Endothelial cell of umbilical vein (primary cell): ENCODE data around the gene ZNF585A. TPM values are rescaled to one million over a fixed set of nuclear protein-coding genes. Genes with fewer than 3 reads are reported as not detected.
"Not testable (repeated sequence)": the region's sequence is repeated elsewhere in the genome, so short reads cannot be mapped to it uniquely, and the experiment has no call there.

Source experiments
- BruUV-seq: library from RNA; stranded (reverse); fragments of 400-500 nt; replicated peaks from 2 replicates; lab custom pipeline; 2021; lab: Mats Ljungman, UMichigan
- CTCF ChIA-PET: fragments of 300-600, 350-600 bp; sonication (Branson Sonifier 250); formaldehyde crosslinking; loops from one replicate; lab custom pipeline; 2021; ENCODE audit warnings: antibody characterized with exemption, inconsistent platforms; lab: Charles Lee
- POLR2A ChIA-PET: fragments of 300-600, 350-600 bp; sonication (Branson Sonifier 250); formaldehyde crosslinking; loops from one replicate; lab custom pipeline; 2021; ENCODE audit warnings: antibody characterized with exemption, inconsistent platforms; lab: Charles Lee
- DNase-seq: peaks from one replicate; pipeline ENCODE4 v3.0.0-alpha.2; 2011; ENCODE audit warnings: low read depth, low spot score
- FAIRE-seq: peaks from 2 replicates; lab custom pipeline; 2011; peaks lifted over from hg19 to GRCh38; lab: Jason Lieb, UNC
- H2AFZ ChIP-seq: 2 replicates; pipeline ENCODE4 v1.6.0; 2012; ENCODE audit warnings: low read depth, low read length, control low read depth, inconsistent platforms
- H3K27ac ChIP-seq: 2 replicates; pipeline ENCODE4 v1.5.1; 2011; ENCODE audit warnings: low read depth, mild to moderate bottlenecking, control low read depth, low read length, moderate library complexity; ENCODE audit not compliant: insufficient read depth
- H3K27me3 ChIP-seq, 2 experiments: 2 replicates each; pipeline versions ENCODE4 v1.6.0 to v1.6.1; 2011; ENCODE audit warnings: low read length in 2 of 2, mixed read lengths in 1 of 2; ENCODE audit not compliant: control insufficient read depth in 2 of 2, insufficient read depth in 2 of 2
- H3K36me3 ChIP-seq, 2 experiments: 2 replicates in 1 of 2; 3 replicates in 1 of 2; pipeline ENCODE4 v1.5.1; 2011; ENCODE audit warnings: low read length in 2 of 2, mild to moderate bottlenecking in 1 of 2, moderate library complexity in 1 of 2; ENCODE audit not compliant: control insufficient read depth in 2 of 2, insufficient read depth in 2 of 2; ENCODE audit errors: extremely low read depth in 1 of 2
- H3K4me1 ChIP-seq: 3 replicates; pipeline ENCODE4 v1.5.1; 2011; ENCODE audit warnings: mild to moderate bottlenecking, low read length; ENCODE audit not compliant: control insufficient read depth, insufficient read depth; ENCODE audit errors: extremely low read depth
- H3K4me2 ChIP-seq: 2 replicates; pipeline ENCODE4 v1.6.1; 2011; ENCODE audit warnings: low read length, control low read depth, mixed read lengths; ENCODE audit not compliant: insufficient read depth
- H3K4me3 ChIP-seq, 3 experiments: fragments of 200-600 bp in 1 of 3; sonication (generic), shearing (Covaris generic) in 1 of 3; replicated peaks in 1 of 3; 2 replicates each; pipeline ENCODE4 v1.5.1; 2011 to 2016; ENCODE audit warnings: control low read depth in 3 of 3, low read length in 3 of 3, mild to moderate bottlenecking in 2 of 3, inconsistent platforms in 1 of 3, low read depth in 1 of 3, moderate library complexity in 1 of 3; ENCODE audit not compliant: insufficient read depth in 1 of 3
- H3K79me2 ChIP-seq: 2 replicates; pipeline ENCODE4 v1.6.0; 2012; ENCODE audit warnings: low read length, inconsistent platforms; ENCODE audit not compliant: control insufficient read depth, insufficient read depth
- H3K9ac ChIP-seq: replicated peaks from 2 replicates; pipeline ENCODE3; 2011; ENCODE audit warnings: low read length, control low read depth; ENCODE audit not compliant: insufficient read depth; ENCODE audit errors: extremely low read depth
- H3K9me1 ChIP-seq: replicated peaks from 3 replicates; pipeline ENCODE4 v1.6.0; 2011; ENCODE audit warnings: mild to moderate bottlenecking, low read length; ENCODE audit not compliant: control insufficient read depth, insufficient read depth; ENCODE audit errors: extremely low read depth
- H3K9me3 ChIP-seq: replicated peaks from 2 replicates; pipeline ENCODE4 v1.5.1; 2012; ENCODE audit warnings: low read length, inconsistent platforms; ENCODE audit not compliant: control insufficient read depth, insufficient read depth
- H4K20me1 ChIP-seq: replicated peaks from 2 replicates; pipeline ENCODE3; 2011; ENCODE audit warnings: mild to moderate bottlenecking, low read length; ENCODE audit not compliant: control insufficient read depth, insufficient read depth; ENCODE audit errors: extremely low read depth
- EZH2 ChIP-seq: IDR thresholded peaks from 2 replicates; pipeline ENCODE4 v1.6.1; 2012; ENCODE audit warnings: borderline replicate concordance, low read depth, mild to moderate bottlenecking, moderate library complexity, low read length, inconsistent platforms; ENCODE audit not compliant: severe bottlenecking
- JUN ChIP-seq: IDR thresholded peaks from 2 replicates; pipeline ENCODE4 v1.6.1; 2011; ENCODE audit warnings: borderline replicate concordance, low read depth; ENCODE audit not compliant: insufficient read length, insufficient read depth
- MYC ChIP-seq: IDR thresholded peaks from one replicate; pipeline ENCODE4 v1.6.1; 2011; ENCODE audit warnings: mild to moderate bottlenecking, low read depth, low read length
- POLR2A ChIP-seq: IDR thresholded peaks from 2 replicates; pipeline ENCODE4 v1.6.1; 2012; ENCODE audit warnings: low read depth, mild to moderate bottlenecking, control low read depth, low read length
- POLR2AphosphoS5 ChIP-seq: IDR thresholded peaks from 2 replicates; pipeline ENCODE4 v1.6.1; 2012; ENCODE audit warnings: low read depth, mild to moderate bottlenecking, control low read depth, low read length, moderate library complexity; ENCODE audit not compliant: insufficient read depth
- dilution Hi-C: fragments of 300-500 bp; cut with MboI; formaldehyde crosslinking; loops from one replicate; pipeline ENCODE4 v1.15.0; 2019; ENCODE audit warnings: low sequenced_read_pairs; ENCODE audit not compliant: extremely low pct_ligation_motif_present
- intact Hi-C: fragments of 100-400 bp; cut with micrococcal nuclease; formaldehyde crosslinking; loops from one replicate; pipeline ENCODE4 v1.10.0; 2022
- polyA plus RNA-seq, 4 experiments: library from polyadenylated mRNA; depleted of rRNA in 3 of 4; stranded (reverse) in 3 of 4; unstranded in 1 of 4; fragments of >200 nt; gene quantifications; 2 replicates each; pipeline versions ENCODE4 v1.2.1 to v1.2.3, GENCODE V29; 2011 to 2012; ENCODE audit warnings: missing spikeins in 1 of 4
- total RNA-seq: library from RNA; stranded (reverse); gene quantifications from 2 replicates; pipeline ENCODE4 v1.2.3, GENCODE V29; 2021

Gene ZNF585A
- total and polyA plus RNA-seq, 2 donors (not counting 3 experiments of a cell fraction or from before 2014, with no cell fraction given), result 4.7 to 6.0 TPM

DNA sequence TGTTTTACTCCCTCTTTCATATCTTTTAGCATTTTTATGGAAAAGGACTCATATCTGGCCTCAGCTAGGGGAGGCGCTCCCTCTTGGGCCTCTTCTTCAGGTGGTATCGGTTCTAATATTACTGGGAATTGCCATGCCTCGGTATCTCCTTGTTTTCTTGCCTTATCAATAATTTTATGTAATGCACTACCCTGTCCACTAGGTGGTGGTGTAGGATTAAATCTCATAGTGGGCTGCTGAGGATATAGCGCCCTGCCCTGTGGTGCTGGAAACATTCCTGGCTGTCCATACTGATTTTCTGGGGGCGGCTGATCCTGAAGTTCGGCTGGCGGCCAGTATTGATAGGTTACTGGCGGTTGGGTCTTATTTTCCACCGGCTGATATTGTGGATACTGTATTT lies 58.5 kb downstream of the ZNF585A start:
- Histone ChIP-seq H3K79me2 (no peaks in the 10 kb centered on the region), H3K27ac (no peak overlapping the region), H4K20me1 (no peaks in the 10 kb centered on the region), H3K4me1 (no peaks in the 10 kb centered on the region), H3K4me3 (no peak overlapping the region), H3K4me2 (no peak overlapping the region), H3K9me3 (no peaks in the 10 kb centered on the region), H2AFZ (no peak overlapping the region), H3K27me3 (no peaks in the 10 kb centered on the region), H3K9ac (no peak overlapping the region), H3K9me1 (no peaks in the 10 kb centered on the region), H3K36me3 (no peaks in the 10 kb centered on the region)
- DNase-seq (no peak), FAIRE-seq (no peak)
- ChIA-PET CTCF (no interaction called here), POLR2A (no interaction called here)
- intact Hi-C loops (no loop called here), dilution Hi-C loops (no loop called here)
- no peak for TF ChIP-seq MYC
- no peak for TF ChIP-seq JUN
- no peak for TF ChIP-seq POLR2A
- no peak for TF ChIP-seq EZH2
- no peak for TF ChIP-seq POLR2AphosphoS5
- no TSS peak for BruUV-seq

GRCh38 chr19:37111753-37112152 lies 60.7 kb downstream of the ZNF585A start:
- not testable (repeated sequence) for H3K27ac ChIP-seq, H3K27me3 ChIP-seq

DNA sequence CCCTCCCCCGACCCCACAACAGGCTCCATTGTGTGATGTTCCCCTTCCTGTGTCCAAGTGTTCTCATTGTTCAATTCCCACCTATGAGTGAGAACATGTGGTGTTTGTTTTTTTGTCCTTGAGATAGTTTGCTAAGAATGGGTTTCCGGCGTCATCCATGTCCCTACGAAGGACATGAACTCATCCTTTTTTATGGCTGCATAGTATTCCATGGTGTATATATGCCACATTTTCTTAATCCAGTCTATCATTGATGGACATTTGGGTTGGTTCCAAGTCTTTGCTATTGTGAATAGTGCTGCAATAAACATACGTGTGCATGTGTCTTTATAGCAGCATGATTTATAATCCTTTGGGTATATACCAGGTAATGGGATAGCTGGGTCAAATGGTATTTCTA lies 68.4 kb downstream of the ZNF585A start:
- H3K4me1 ChIP-seq, H3K9me1 ChIP-seq, BruUV-seq, H3K4me3 ChIP-seq, intact Hi-C loops, H3K9ac ChIP-seq, dilution Hi-C loops, H3K36me3 ChIP-seq, DNase-seq, H3K27ac ChIP-seq, H3K79me2 ChIP-seq, FAIRE-seq, H3K9me3 ChIP-seq, H4K20me1 ChIP-seq, H2AFZ ChIP-seq, POLR2A ChIA-PET, H3K4me2 ChIP-seq, H3K27me3 ChIP-seq, CTCF ChIA-PET: not testable (repeated sequence)

More at GRCh38 chr19:37111753-37112152, 60.7 kb downstream of the ZNF585A start:
- H3K9me3 ChIP-seq, POLR2A ChIA-PET, CTCF ChIA-PET, DNase-seq, intact Hi-C loops, H3K9ac ChIP-seq, H3K4me2 ChIP-seq, H3K4me3 ChIP-seq, H3K36me3 ChIP-seq, H2AFZ ChIP-seq, BruUV-seq, H3K9me1 ChIP-seq, FAIRE-seq, H4K20me1 ChIP-seq, dilution Hi-C loops, H3K79me2 ChIP-seq, H3K4me1 ChIP-seq: not testable (repeated sequence)
